Keratinocyte (primary cell): ENCODE data around the gene POLR2L. TPM values are rescaled to one million over a fixed set of nuclear protein-coding genes. Genes with fewer than 3 reads are reported as not detected.

Experiments used
- DNase-seq: peaks from one replicate; pipeline ENCODE4 v3.0.0-alpha.2; 2011; ENCODE audit warnings: low read depth, missing footprints, low spot score
- FAIRE-seq: peaks from 2 replicates; lab custom pipeline; 2011; peaks lifted over from hg19 to GRCh38; lab: Jason Lieb, UNC
- H2AFZ ChIP-seq: 2 replicates; pipeline ENCODE4 v1.6.0; 2012; ENCODE audit warnings: low read length, control low read depth, inconsistent platforms; ENCODE audit not compliant: control insufficient read depth
- H3K27ac ChIP-seq: 2 replicates; pipeline ENCODE4 v1.5.1; 2011; ENCODE audit warnings: low read length; ENCODE audit not compliant: control insufficient read depth, insufficient read depth
- H3K27me3 ChIP-seq: 3 replicates; pipeline ENCODE4 v1.6.0; 2011; ENCODE audit warnings: low read length; ENCODE audit not compliant: control insufficient read depth, insufficient read depth; ENCODE audit errors: extremely low read depth
- H3K36me3 ChIP-seq, 2 experiments: 2 replicates in 1 of 2; 3 replicates in 1 of 2; pipeline ENCODE4 v1.5.1; 2011; ENCODE audit warnings: low read length in 2 of 2, mild to moderate bottlenecking in 1 of 2; ENCODE audit not compliant: control insufficient read depth in 2 of 2, insufficient read depth in 2 of 2; ENCODE audit errors: extremely low read depth in 1 of 2
- H3K4me1 ChIP-seq: 3 replicates; pipeline ENCODE4 v1.5.1; 2011; ENCODE audit warnings: low read length; ENCODE audit not compliant: control insufficient read depth, insufficient read depth; ENCODE audit errors: extremely low read depth
- H3K4me2 ChIP-seq: 3 replicates; pipeline ENCODE4 v1.6.0; 2011; ENCODE audit warnings: low read depth, low read length; ENCODE audit not compliant: control insufficient read depth, insufficient read depth; ENCODE audit errors: extremely low read depth
- H3K4me3 ChIP-seq, 3 experiments: fragments of 200-600 bp in 1 of 3; sonication (generic) in 1 of 3; 2 replicates in 2 of 3; 3 replicates in 1 of 3; pipeline ENCODE4 v1.5.1; 2011 to 2016; ENCODE audit warnings: low read length in 3 of 3, mild to moderate bottlenecking in 3 of 3, control low read depth in 2 of 3, inconsistent platforms in 1 of 3, low read depth in 1 of 3, mixed read lengths in 1 of 3, mixed run types in 1 of 3, moderate library complexity in 1 of 3; ENCODE audit not compliant: control insufficient read depth in 2 of 3, insufficient read depth in 2 of 3; ENCODE audit errors: extremely low read depth in 1 of 3
- H3K79me2 ChIP-seq: 2 replicates; pipeline ENCODE4 v1.6.0; 2012; ENCODE audit warnings: low read length; ENCODE audit not compliant: control insufficient read depth, insufficient read depth
- H3K9ac ChIP-seq: 3 replicates; pipeline ENCODE4 v1.6.0; 2011; ENCODE audit warnings: low read length; ENCODE audit not compliant: control insufficient read depth, insufficient read depth; ENCODE audit errors: extremely low read depth
- H3K9me1 ChIP-seq: 3 replicates; pipeline ENCODE4 v1.6.0; 2011; ENCODE audit warnings: low read length; ENCODE audit not compliant: control insufficient read depth, insufficient read depth; ENCODE audit errors: extremely low read depth
- H3K9me3 ChIP-seq: 2 replicates; pipeline ENCODE4 v1.5.1; 2012; ENCODE audit warnings: low read depth, low read length; ENCODE audit not compliant: control insufficient read depth
- H4K20me1 ChIP-seq: 3 replicates; pipeline ENCODE4 v1.6.0; 2011; ENCODE audit warnings: low read length; ENCODE audit not compliant: control insufficient read depth, insufficient read depth; ENCODE audit errors: extremely low read depth
- EZH2 ChIP-seq: IDR thresholded peaks from one replicate; pipeline ENCODE4 v1.6.1; 2012; ENCODE audit warnings: inconsistent platforms, mild to moderate bottlenecking, low read length, moderate library complexity
- dilution Hi-C: fragments of 300-500 bp; cut with MboI; formaldehyde crosslinking; loops from one replicate; pipeline ENCODE4 v1.7.0; 2020; ENCODE audit warnings: low sequenced_read_pairs; ENCODE audit not compliant: extremely low pct_ligation_motif_present
- polyA plus RNA-seq, 5 experiments: library from polyadenylated mRNA; depleted of rRNA in 3 of 5; stranded (reverse) in 3 of 5; stranded (forward) in 1 of 5; unstranded in 1 of 5; fragments of >200 nt; gene quantifications; 1 replicate in 1 of 5; 2 replicates in 3 of 5; 3 replicates in 1 of 5; pipeline versions ENCODE4 v1.2.1 to v1.2.3, GENCODE V29; 2011 to 2012; ENCODE audit warnings: missing spikeins in 2 of 5, low read depth in 1 of 5, low replicate concordance in 1 of 5
- TF ChIP-seq, protein P1 (sequence below), 3 experiments: IDR thresholded peaks in 1 of 3; conservative IDR thresholded peaks in 1 of 3; optimal IDR thresholded peaks in 1 of 3; 2 replicates in 2 of 3; 3 replicates in 1 of 3; pipeline versions ENCODE3 to v1.5.1; 2011; ENCODE audit warnings: low read length in 3 of 3, mild to moderate bottlenecking in 3 of 3, moderate library complexity in 2 of 3, control low read depth in 1 of 3, inconsistent platforms in 1 of 3; ENCODE audit not compliant: insufficient read depth in 2 of 3; ENCODE audit errors: extremely low read depth in 1 of 3

Gene POLR2L
- polyA plus RNA-seq, 1 donor (not counting 4 experiments of a cell fraction or from before 2014, with no cell fraction given) = 145 TPM

DNA sequence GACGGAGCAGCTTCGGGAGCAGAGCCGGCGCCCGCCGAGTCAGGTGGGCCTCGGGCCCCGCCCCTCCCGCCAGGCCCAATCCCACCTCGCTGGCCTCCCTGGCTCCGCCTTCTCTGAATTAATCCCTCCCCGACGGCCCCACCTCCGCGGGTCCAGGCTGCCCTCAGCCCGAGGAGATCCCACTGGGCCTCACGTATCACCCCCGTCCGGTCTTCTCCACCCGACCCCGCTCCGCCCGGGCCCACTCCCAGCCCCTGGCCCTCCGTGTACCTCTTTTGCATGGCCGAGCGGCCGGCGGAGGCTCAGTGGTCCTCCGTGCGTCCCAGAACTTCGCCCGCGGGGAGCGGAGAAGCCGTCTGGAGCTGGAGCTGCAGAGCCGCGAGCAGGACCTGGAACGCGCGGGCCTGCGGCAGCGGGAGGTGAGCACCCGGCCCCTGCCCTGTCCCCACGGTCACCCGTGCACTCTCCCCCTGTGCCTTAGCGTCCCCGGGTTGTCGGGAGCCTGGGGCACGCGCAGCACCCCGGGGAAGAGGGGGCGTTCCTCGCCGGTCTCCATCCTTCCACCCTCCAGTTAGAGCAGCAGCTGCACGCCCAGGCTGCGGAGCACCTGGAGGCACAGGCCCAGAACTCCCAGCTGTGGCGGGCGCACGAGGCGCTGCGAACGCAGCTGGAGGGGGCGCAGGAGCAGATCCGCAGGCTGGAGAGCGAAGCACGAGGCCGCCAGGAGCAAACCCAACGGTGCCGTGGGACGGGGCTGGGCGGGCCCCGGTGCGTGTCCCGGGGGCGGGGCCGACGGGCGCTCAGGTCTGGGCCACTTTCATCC, 11.8 kb downstream of the POLR2L start:
- Histone ChIP-seq H3K9me1 (no peaks in the 10 kb centered on the region), H3K27me3 (peaks cover 50% of the 10 kb centered on the region), H3K4me2 (peak overlapping the region; percentile 76), H3K9me3 (no peaks in the 10 kb centered on the region), H3K4me3 (peak overlapping the region; percentile 27 to 53 (median 42)), H3K79me2 (peaks cover 19% of the 10 kb centered on the region), H2AFZ (peak overlapping the region; percentile 49), H3K4me1 (peaks cover 47% of the 10 kb centered on the region), H3K27ac (no peak overlapping the region), H3K36me3 (peaks cover 0 to under 1% of the 10 kb centered on the region in 2 experiments), H3K9ac (peak overlapping the region; percentile 4), H4K20me1 (peaks cover 2% of the 10 kb centered on the region)
- TF ChIP-seq, protein P1, sequence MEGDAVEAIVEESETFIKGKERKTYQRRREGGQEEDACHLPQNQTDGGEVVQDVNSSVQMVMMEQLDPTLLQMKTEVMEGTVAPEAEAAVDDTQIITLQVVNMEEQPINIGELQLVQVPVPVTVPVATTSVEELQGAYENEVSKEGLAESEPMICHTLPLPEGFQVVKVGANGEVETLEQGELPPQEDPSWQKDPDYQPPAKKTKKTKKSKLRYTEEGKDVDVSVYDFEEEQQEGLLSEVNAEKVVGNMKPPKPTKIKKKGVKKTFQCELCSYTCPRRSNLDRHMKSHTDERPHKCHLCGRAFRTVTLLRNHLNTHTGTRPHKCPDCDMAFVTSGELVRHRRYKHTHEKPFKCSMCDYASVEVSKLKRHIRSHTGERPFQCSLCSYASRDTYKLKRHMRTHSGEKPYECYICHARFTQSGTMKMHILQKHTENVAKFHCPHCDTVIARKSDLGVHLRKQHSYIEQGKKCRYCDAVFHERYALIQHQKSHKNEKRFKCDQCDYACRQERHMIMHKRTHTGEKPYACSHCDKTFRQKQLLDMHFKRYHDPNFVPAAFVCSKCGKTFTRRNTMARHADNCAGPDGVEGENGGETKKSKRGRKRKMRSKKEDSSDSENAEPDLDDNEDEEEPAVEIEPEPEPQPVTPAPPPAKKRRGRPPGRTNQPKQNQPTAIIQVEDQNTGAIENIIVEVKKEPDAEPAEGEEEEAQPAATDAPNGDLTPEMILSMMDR (optimal IDR thresholded peaks at IDR 0.05 in 1 of 3, IDR thresholded peaks at IDR 0.05 in 1 of 3, conservative IDR thresholded peaks at IDR 0.05 in 1 of 3; ENCODE audit: extremely low read depth in 1 of 3, insufficient read depth in 2 of 3, low read length in 3 of 3) = no peak
- peak; percentile 18 for TF ChIP-seq EZH2
- no peak for FAIRE-seq
- dilution Hi-C loops = no loop called here
- no peak for DNase-seq

DNA sequence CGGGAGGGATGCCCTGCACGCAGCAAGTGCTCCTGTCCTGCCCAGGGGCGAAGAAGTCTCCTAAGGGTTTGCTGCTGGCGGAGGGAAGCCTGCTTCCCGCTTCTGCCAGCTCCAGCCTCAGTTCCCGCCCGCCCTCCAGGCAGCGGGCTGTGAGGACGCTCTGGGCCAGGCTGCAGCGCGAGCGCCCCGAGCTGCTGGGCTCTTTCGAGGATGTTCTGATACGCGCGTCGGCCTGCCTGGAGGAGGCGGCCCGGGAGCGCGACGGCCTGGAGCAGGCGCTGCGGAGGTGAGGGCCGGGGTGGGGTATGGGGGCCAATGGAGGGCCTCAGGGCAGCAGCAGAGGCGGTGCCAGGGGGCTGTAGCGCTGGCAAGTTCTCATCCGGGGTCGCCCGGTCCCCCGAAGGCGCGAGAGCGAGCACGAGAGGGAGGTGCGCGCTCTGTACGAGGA, 12.5 kb downstream of the POLR2L start:
- Histone ChIP-seq H3K9me3 (no peaks in the 10 kb centered on the region), H3K4me3 (peak overlapping the region; percentile 1 to 53 (median 42)), H3K27ac (no peak overlapping the region), H3K36me3 (peaks cover 0 to 4% of the 10 kb centered on the region in 2 experiments), H2AFZ (peak overlapping the region; percentile 49), H3K4me2 (peak overlapping the region; percentile 76), H3K79me2 (peaks cover 15% of the 10 kb centered on the region), H3K9ac (no peak overlapping the region), H3K27me3 (peaks cover 50% of the 10 kb centered on the region), H4K20me1 (no peaks in the 10 kb centered on the region), H3K4me1 (peaks cover 42% of the 10 kb centered on the region), H3K9me1 (no peaks in the 10 kb centered on the region)
- no peak for TF ChIP-seq EZH2
- TF ChIP-seq, protein P1 (optimal IDR thresholded peaks at IDR 0.05 in 1 of 3, IDR thresholded peaks at IDR 0.05 in 1 of 3, conservative IDR thresholded peaks at IDR 0.05 in 1 of 3; ENCODE audit: extremely low read depth in 1 of 3, insufficient read depth in 2 of 3, low read length in 3 of 3) = no peak
- FAIRE-seq (no peak), DNase-seq (no peak)
- dilution Hi-C loops = no loop called here
